ENCODE measurements around the gene ZDHHC18. TPM values are rescaled to one million over a fixed set of nuclear protein-coding genes. Genes with fewer than 3 reads are reported as not detected.
"Not testable (repeated sequence)": the region's sequence is repeated elsewhere in the genome, so short reads cannot be mapped to it uniquely, and the experiment has no call there.

Gene ZDHHC18
- total RNA-seq, 4 donors from 2014 or later = 10.5 to 36.9 (median 17.1) TPM

DNA sequence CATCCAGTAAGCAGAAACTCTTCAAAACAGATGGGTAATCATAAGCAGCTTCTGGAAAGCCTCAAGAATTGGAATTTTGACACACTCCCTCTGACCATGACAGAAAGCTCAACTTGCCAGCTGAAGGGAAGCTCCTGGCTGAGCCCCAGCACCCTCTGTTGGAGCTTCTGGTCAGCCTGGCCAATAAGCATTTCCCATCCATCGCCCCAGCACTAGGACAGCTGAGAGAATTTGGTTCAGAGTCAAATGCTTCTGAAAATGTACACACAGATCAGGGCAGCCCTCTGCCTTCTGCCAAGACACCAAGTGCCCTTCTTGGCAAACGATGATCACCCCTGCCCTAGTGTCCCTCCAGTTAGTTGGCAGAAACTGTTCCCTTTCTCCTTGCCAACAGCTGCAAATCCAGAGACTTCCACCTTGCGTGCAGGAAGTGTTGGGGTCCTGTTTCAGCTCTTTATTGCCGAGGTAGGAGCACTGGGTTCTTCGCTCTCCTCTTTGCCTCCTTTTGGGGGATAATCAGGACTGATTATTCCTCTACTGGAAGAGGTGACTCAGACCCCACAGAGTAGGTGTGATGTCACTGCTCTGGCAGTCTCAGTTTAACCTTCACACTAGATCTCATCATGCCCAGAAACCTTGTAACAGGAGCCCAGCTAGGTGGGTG, 26.9 kb upstream of the ZDHHC18 start:
- H3K36me3 ChIP-seq = peaks cover 0 to 30% of the 10 kb centered on the region in 2 donors
- H3K27me3 ChIP-seq = no peaks in the 10 kb centered on the region
- TF ChIP-seq POLR2AphosphoS5 (IDR thresholded peaks at IDR 0.05) = peak; percentile 95
- no peak for TF ChIP-seq EP300 (IDR thresholded peaks at IDR 0.05)
- TF ChIP-seq, protein P1, sequence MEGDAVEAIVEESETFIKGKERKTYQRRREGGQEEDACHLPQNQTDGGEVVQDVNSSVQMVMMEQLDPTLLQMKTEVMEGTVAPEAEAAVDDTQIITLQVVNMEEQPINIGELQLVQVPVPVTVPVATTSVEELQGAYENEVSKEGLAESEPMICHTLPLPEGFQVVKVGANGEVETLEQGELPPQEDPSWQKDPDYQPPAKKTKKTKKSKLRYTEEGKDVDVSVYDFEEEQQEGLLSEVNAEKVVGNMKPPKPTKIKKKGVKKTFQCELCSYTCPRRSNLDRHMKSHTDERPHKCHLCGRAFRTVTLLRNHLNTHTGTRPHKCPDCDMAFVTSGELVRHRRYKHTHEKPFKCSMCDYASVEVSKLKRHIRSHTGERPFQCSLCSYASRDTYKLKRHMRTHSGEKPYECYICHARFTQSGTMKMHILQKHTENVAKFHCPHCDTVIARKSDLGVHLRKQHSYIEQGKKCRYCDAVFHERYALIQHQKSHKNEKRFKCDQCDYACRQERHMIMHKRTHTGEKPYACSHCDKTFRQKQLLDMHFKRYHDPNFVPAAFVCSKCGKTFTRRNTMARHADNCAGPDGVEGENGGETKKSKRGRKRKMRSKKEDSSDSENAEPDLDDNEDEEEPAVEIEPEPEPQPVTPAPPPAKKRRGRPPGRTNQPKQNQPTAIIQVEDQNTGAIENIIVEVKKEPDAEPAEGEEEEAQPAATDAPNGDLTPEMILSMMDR (IDR thresholded peaks at IDR 0.05) = peak in 1 of 4 experiments; percentile 4
- WGBS, 2 donors (ENCODE audit: low coverage in 1 of 2) = 32% methylated on average over 3 of the region's 5 CpGs; no CpG with 5 or more reads in 1 of the 2 donors
- peak overlapping the region; percentile 8 to 81 (median 74) for H3K27ac ChIP-seq
- H3K4me3 ChIP-seq = no peak overlapping the region
- peaks cover 9 to 41% (median 14%) of the 10 kb centered on the region in 3 donors for H3K4me1 ChIP-seq
- no peaks in the 10 kb centered on the region for H3K9me3 ChIP-seq
- ATAC-seq = peak; percentile 87

DNA sequence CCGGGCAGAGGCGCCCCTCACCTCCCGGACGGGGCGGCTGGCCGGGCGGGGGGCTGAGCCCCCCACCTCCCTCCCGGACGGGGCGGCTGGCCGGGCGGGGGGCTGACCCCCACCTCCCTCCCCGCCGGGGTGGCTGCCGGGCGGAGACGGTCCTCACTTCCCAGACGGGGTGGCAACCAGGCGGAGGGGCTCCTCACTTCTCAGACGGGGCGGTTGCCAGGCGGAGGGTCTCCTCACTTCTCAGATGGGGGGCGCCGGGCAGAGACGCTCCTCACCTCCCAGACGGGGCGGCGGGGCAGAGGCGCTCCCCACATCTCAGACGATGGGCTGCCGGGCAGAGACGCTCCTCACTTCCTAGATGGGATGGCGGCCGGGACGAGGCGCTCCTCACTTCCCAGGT, 22.6 kb upstream of the ZDHHC18 start:
- not testable (repeated sequence) for H3K4me3 ChIP-seq, H3K36me3 ChIP-seq, H3K27me3 ChIP-seq, ATAC-seq, H3K9me3 ChIP-seq, H3K27ac ChIP-seq
- H3K4me1 ChIP-seq = peaks cover 7 to 23% (median 11%) of the 10 kb centered on the region in 3 donors
- no CpG with 5 or more reads among the region's 36 CpGs for WGBS, 2 donors (ENCODE audit: low coverage in 1 of 2)

- peak; percentile 57 for ATAC-seq
- H3K9me3 ChIP-seq, H3K4me3 ChIP-seq, H3K4me1 ChIP-seq, H3K27me3 ChIP-seq, H3K36me3 ChIP-seq, H3K27ac ChIP-seq: not testable (repeated sequence)
- 6 to 64% methylated on average over 2 to 10 of the region's 11 CpGs for WGBS, 2 donors (ENCODE audit: low coverage in 1 of 2)
- TF ChIP-seq, protein P1 (IDR thresholded peaks at IDR 0.05) = peak; percentile 48 to 70 (median 66)
Observed at GRCh38 chr1:26810105-26810504, 16.4 kb upstream of the ZDHHC18 start.

DNA sequence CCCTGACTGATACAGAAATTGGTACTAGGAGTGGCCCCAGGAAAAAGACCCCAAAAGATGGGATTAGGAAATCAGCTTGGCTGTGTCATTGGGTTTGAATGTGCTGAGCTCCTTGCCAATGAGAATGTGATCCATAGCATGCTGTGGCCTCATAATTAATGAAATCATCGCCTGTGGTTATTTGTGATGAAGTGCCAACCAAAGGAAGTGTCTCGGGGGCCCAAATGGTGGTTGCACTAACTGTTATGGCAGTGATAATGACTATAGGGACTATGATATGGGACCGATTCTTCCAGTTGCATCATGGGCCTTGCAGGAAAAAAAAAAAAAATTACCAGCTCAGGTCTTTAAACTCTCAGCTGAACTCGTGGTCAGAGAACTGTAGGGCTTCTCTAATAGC, 15.4 kb upstream of the ZDHHC18 start:
- WGBS, 2 donors (ENCODE audit: low coverage in 1 of 2) = 59 to 73% methylated on average over 2 to 4 of the region's 4 CpGs
- no peak for ATAC-seq
- no peaks in the 10 kb centered on the region for H3K9me3 ChIP-seq
- no peak overlapping the region for H3K27ac ChIP-seq
- no peaks in the 10 kb centered on the region for H3K27me3 ChIP-seq
- H3K4me1 ChIP-seq = peaks cover 0 to 4% (median 0%) of the 10 kb centered on the region in 3 donors
- TF ChIP-seq EP300 (IDR thresholded peaks at IDR 0.05) (no peak), POLR2AphosphoS5 (IDR thresholded peaks at IDR 0.05) (no peak), POLR2A (IDR thresholded peaks at IDR 0.05) (no peak)
- TF ChIP-seq, protein P1 (IDR thresholded peaks at IDR 0.05) = no peak
- no peaks in the 10 kb centered on the region for H3K36me3 ChIP-seq
- no peak overlapping the region for H3K4me3 ChIP-seq

- Histone ChIP-seq H3K4me1 (peaks cover 0 to 4% (median 0%) of the 10 kb centered on the region in 3 donors), H3K9me3 (no peaks in the 10 kb centered on the region), H3K36me3 (no peaks in the 10 kb centered on the region), H3K4me3 (no peak overlapping the region), H3K27ac (no peak overlapping the region), H3K27me3 (no peaks in the 10 kb centered on the region)
- ATAC-seq = no peak
- TF ChIP-seq POLR2A (IDR thresholded peaks at IDR 0.05) = no peak
- no peak for TF ChIP-seq POLR2AphosphoS5 (IDR thresholded peaks at IDR 0.05)
- TF ChIP-seq, protein P1 (IDR thresholded peaks at IDR 0.05) = no peak
- no peak for TF ChIP-seq EP300 (IDR thresholded peaks at IDR 0.05)
Observed at GRCh38 chr1:26811708-26812107, 14.8 kb upstream of the ZDHHC18 start.
